Liver (tissue), 9 donors: ENCODE data around the gene CTNND1. TPM values are rescaled to one million over a fixed set of nuclear protein-coding genes. Genes with fewer than 3 reads are reported as not detected.

ENCODE experiments used
- DNase-seq: peaks from one replicate; pipeline ENCODE4 v3.0.0-alpha.2; 2017; ENCODE audit warnings: low spot score
- H3K27ac ChIP-seq, 2 donors: one replicate each; pipeline ENCODE4 v1.7.0; 2013; ENCODE audit warnings: inconsistent platforms in 2 of 2, low read length in 2 of 2, control low read depth in 1 of 2, low read depth in 1 of 2, mild to moderate bottlenecking in 1 of 2
- H3K27me3 ChIP-seq, 4 donors: one replicate each; pipeline versions ENCODE4 v1.6.1 to v1.7.0; 2013; ENCODE audit warnings: low read length in 3 of 4, inconsistent platforms in 1 of 4, mild to moderate bottlenecking in 1 of 4, moderate library complexity in 1 of 4; ENCODE audit not compliant: control insufficient read depth in 4 of 4, insufficient read depth in 4 of 4
- H3K36me3 ChIP-seq, 4 donors: one replicate each; pipeline versions ENCODE4 v1.6.1 to v1.7.0; 2013; ENCODE audit warnings: low read length in 3 of 4, mild to moderate bottlenecking in 3 of 4, low read depth in 1 of 4, moderate library complexity in 1 of 4; ENCODE audit not compliant: control insufficient read depth in 4 of 4, insufficient read depth in 3 of 4
- H3K4me1 ChIP-seq, 4 donors: one replicate each; pipeline versions ENCODE4 v1.6.1 to v1.7.0; 2013; ENCODE audit warnings: low read length in 3 of 4, mild to moderate bottlenecking in 3 of 4, moderate library complexity in 1 of 4; ENCODE audit not compliant: control insufficient read depth in 4 of 4, insufficient read depth in 4 of 4
- H3K4me3 ChIP-seq, 3 donors: one replicate each; pipeline versions ENCODE4 v1.6.1 to v1.7.0; 2013; ENCODE audit warnings: low read length in 3 of 3, control low read depth in 1 of 3, low read depth in 1 of 3, mild to moderate bottlenecking in 1 of 3
- H3K9ac ChIP-seq, 2 donors: one replicate each; pipeline ENCODE4 v1.7.0; 2013; ENCODE audit warnings: low read length in 2 of 2, mild to moderate bottlenecking in 2 of 2, moderate library complexity in 2 of 2, control low read depth in 1 of 2, low read depth in 1 of 2
- H3K9me3 ChIP-seq, 4 donors: one replicate each; pipeline versions ENCODE4 v1.6.1 to v1.7.0; 2013; ENCODE audit warnings: low read length in 3 of 4; ENCODE audit not compliant: control insufficient read depth in 4 of 4
- ATF3 ChIP-seq: IDR thresholded peaks from 2 replicates; pipeline ENCODE4 v1.6.1; 2016; ENCODE audit warnings: antibody characterized with exemption
- CTCF ChIP-seq: fragments of 150-350 bp; IDR thresholded peaks from 2 replicates; pipeline ENCODE4 v1.5.1; 2017; ENCODE audit warnings: improper control_type of control experiment, low read depth, low read length; ENCODE audit not compliant: missing input control
- EGR1 ChIP-seq, 2 donors: IDR thresholded peaks; 2 replicates each; pipeline ENCODE4 v1.6.1; 2016 to 2018; ENCODE audit warnings: antibody characterized with exemption in 2 of 2, low read depth in 2 of 2
- FOXA1 ChIP-seq: IDR thresholded peaks from 2 replicates; pipeline ENCODE4 v1.6.1; 2016; ENCODE audit warnings: antibody characterized with exemption
- FOXA2 ChIP-seq: IDR thresholded peaks from 2 replicates; pipeline ENCODE4 v1.6.1; 2016; ENCODE audit warnings: antibody characterized with exemption
- GABPA ChIP-seq, 2 donors: IDR thresholded peaks in 1 of 2; conservative IDR thresholded peaks in 1 of 2; 2 replicates each; pipeline ENCODE4 v1.6.1; 2016; ENCODE audit warnings: antibody characterized with exemption in 2 of 2, mild to moderate bottlenecking in 1 of 2, moderate library complexity in 1 of 2
- HNF4A ChIP-seq, 2 donors: conservative IDR thresholded peaks; 2 replicates each; pipeline ENCODE4 v1.6.1; 2016; ENCODE audit warnings: antibody characterized with exemption in 2 of 2, mild to moderate bottlenecking in 2 of 2
- HNF4G ChIP-seq: IDR thresholded peaks from 2 replicates; pipeline ENCODE4 v1.6.1; 2016; ENCODE audit warnings: antibody characterized with exemption
- JUND ChIP-seq, 2 donors: IDR thresholded peaks; 2 replicates each; pipeline ENCODE4 v1.6.1; 2016; ENCODE audit warnings: antibody characterized with exemption in 2 of 2
- MAX ChIP-seq: IDR thresholded peaks from 2 replicates; pipeline ENCODE4 v1.6.1; 2016; ENCODE audit warnings: antibody characterized with exemption
- NR2F2 ChIP-seq: IDR thresholded peaks from 2 replicates; pipeline ENCODE4 v1.6.1; 2016; ENCODE audit warnings: antibody characterized with exemption
- RAD21 ChIP-seq, 2 donors: IDR thresholded peaks; 2 replicates each; pipeline ENCODE4 v1.6.1; 2016; ENCODE audit warnings: antibody characterized with exemption in 2 of 2, mild to moderate bottlenecking in 2 of 2
- REST ChIP-seq: IDR thresholded peaks from 2 replicates; pipeline ENCODE4 v1.6.1; 2016; ENCODE audit warnings: antibody characterized with exemption, mild to moderate bottlenecking
- RXRA ChIP-seq, 2 donors: IDR thresholded peaks; 2 replicates each; pipeline ENCODE4 v1.6.1; 2017 to 2018; ENCODE audit warnings: antibody characterized with exemption in 2 of 2, mild to moderate bottlenecking in 1 of 2
- TAF1 ChIP-seq: conservative IDR thresholded peaks from 2 replicates; pipeline ENCODE4 v1.6.1; 2016; ENCODE audit warnings: antibody characterized with exemption, mild to moderate bottlenecking
- YY1 ChIP-seq: IDR thresholded peaks from 2 replicates; pipeline ENCODE4 v1.6.1; 2016; ENCODE audit warnings: antibody characterized with exemption, mild to moderate bottlenecking
- ZBTB33 ChIP-seq: IDR thresholded peaks from 2 replicates; pipeline ENCODE4 v1.6.1; 2016; ENCODE audit warnings: antibody characterized with exemption
- WGBS: extraction: QIAGEN DNeasy Blood & Tissue Kit; methylation state at CpG from one replicate; pipeline ENCODE4 v1.1.7; 2013; 5-methylcytosine and 5-hydroxymethylcytosine counted together
- polyA plus RNA-seq, 2 donors: library from polyadenylated mRNA; stranded (reverse) in 1 of 2; unstranded in 1 of 2; fragments of 200-250 nt in 1 of 2; fragments of >200 nt in 1 of 2; fragmentation: Nextera tagmentation in 1 of 2; extraction: Ambion mirVana in 1 of 2; gene quantifications; one replicate each; pipeline versions ENCODE4 v1.2.1 to v1.2.3, GENCODE V29; 2013 to 2015
- total RNA-seq, 2 donors: library from RNA; depleted of rRNA; stranded (reverse); fragments of >200 nt; gene quantifications; one replicate each; pipeline ENCODE4 v1.2.3, GENCODE V29; 2014
- donor health status: healthy.
- donor health status: healthy.
- donor health status: healthy.
- donor health status: healthy.
- donor health status: healthy.

CTNND1 gene
- total and polyA plus RNA-seq, 4 donors = 21.5 to 97.1 (median 58.0) TPM

GRCh38 chr11:57728829-57729228, 32.8 kb upstream of the CTNND1 start:
- H3K27ac ChIP-seq = no peak overlapping the region
- no peak for TF ChIP-seq CTCF
- no peak for TF ChIP-seq JUND (IDR thresholded peaks at IDR 0.05)
- no peak for TF ChIP-seq GABPA (IDR thresholded peaks at IDR 0.05 in 1 of 2, conservative IDR thresholded peaks at IDR 0.05 in 1 of 2)
- TF ChIP-seq FOXA1 = no peak
- TF ChIP-seq YY1 = no peak
- TF ChIP-seq EGR1 (IDR thresholded peaks at IDR 0.05; ENCODE audit: low read depth in 2 of 2) = no peak
- no peak for TF ChIP-seq NR2F2
- TF ChIP-seq MAX = no peak
- H3K27me3 ChIP-seq = no peaks in the 10 kb centered on the region
- 82% methylated on average over 7 of the region's 7 CpGs for WGBS
- no peak overlapping the region for H3K4me3 ChIP-seq
- DNase-seq = no peak
- H3K36me3 ChIP-seq = peaks cover 0 to 4% (median under 1%) of the 10 kb centered on the region in 4 donors
- no peaks in the 10 kb centered on the region for H3K9me3 ChIP-seq
- H3K4me1 ChIP-seq = no peaks in the 10 kb centered on the region
- H3K9ac ChIP-seq = no peak overlapping the region

- TF ChIP-seq TAF1 (no peak), ATF3 (no peak), RAD21 (IDR thresholded peaks at IDR 0.05) (no peak), RXRA (IDR thresholded peaks at IDR 0.05) (no peak), MAX (no peak), GABPA (IDR thresholded peaks at IDR 0.05 in 1 of 2, conservative IDR thresholded peaks at IDR 0.05 in 1 of 2) (no peak), FOXA2 (no peak), HNF4G (no peak), EGR1 (IDR thresholded peaks at IDR 0.05; ENCODE audit: low read depth in 2 of 2) (no peak), ZBTB33 (no peak), JUND (IDR thresholded peaks at IDR 0.05) (no peak), FOXA1 (no peak), YY1 (no peak), NR2F2 (no peak), CTCF (no peak), HNF4A (conservative IDR thresholded peaks at IDR 0.05) (no peak), REST (no peak)
- Histone ChIP-seq H3K4me1 (no peaks in the 10 kb centered on the region), H3K9ac (no peak overlapping the region), H3K27me3 (no peaks in the 10 kb centered on the region), H3K9me3 (no peaks in the 10 kb centered on the region), H3K27ac (no peak overlapping the region), H3K4me3 (no peak overlapping the region), H3K36me3 (peaks cover 0 to 4% (median under 1%) of the 10 kb centered on the region in 4 donors)
- 98% methylated on average over 7 of the region's 7 CpGs for WGBS
- DNase-seq = no peak
These were observed 32.1 kb upstream of the CTNND1 start for GRCh38 chr11:57729479-57729878.
